Raji (cell line): ENCODE results near the gene PCDHB7.
"Not testable (repeated sequence)": the region's sequence is repeated elsewhere in the genome, so short reads cannot be mapped to it uniquely, and the experiment has no call there.

ENCODE experiments used
- POLR2A ChIP-seq: IDR thresholded peaks from 2 replicates; pipeline ENCODE4 v1.6.1; 2011; ENCODE audit warnings: low read depth, low read length, control low read depth; ENCODE audit not compliant: insufficient read depth

Gene PCDHB7

GRCh38 chr5:141192110-141192725 lies 19.8 kb downstream of the PCDHB7 start, which contains the start of gene PCDHB10:
PCDHB10 (plus strand) TSS chr5:141192353; CDS start chr5:141192553, 200 bp downstream.
- TF ChIP-seq POLR2A: no peak

DNA sequence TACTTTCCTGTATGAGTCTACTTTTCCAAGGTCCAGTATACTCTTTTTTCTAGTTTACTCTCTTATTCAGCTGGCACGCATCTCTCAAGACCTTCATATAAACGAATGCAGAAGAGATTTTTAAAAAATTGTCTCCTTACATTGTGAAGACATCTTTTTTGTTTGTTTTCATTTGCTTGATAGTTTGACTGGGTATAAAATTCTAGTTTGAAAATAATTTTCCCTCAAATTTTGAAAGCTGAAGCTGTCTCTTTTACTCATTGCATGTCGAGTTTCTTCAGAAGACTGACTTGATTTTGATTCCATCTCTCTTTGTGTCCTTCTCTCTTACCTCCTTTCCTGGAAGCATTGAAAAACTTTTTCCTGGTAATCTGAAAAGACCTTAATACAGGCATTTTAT lies 23.9 kb downstream of the PCDHB7 start:
- TF ChIP-seq POLR2A: no peak

DNA sequence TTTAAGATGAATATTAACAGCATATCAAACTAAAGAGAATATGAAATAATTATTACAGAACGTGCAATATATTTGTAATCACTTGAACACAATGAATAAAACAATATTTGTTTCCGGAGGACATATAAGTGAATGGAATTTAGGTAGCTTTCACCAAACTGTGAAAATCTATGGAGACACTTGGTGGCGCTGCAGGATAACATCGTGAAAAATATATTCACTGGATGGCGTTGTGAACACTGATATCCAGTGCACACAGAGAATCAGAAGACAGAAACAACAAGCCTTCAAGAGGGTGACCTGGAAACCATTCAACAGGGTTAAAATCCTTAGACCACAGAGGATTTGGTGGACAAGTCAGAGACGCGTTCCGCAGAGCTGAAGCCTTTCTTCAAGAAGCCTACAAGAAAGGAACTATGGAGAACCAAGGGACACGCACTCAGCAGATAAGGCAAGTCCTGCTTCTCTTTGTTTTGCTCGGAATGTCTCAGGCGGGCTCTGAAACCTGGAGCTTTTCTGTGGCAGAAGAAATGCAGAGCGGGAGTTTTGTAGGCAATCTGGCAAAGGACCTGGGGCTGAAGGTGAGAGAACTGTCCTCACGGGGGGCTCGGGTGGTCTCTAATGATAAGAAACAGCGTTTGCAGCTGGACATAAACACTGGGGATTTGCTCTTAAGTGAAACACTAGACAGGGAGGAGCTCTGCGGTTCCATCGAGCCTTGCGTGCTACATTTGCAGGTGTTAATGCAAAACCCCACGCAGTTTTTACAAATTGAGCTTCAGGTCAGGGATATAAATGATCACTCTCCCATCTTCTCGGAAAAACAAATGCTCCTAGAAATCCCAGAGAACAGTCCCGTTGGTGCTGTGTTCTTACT lies 27.2 kb downstream of the PCDHB7 start, which contains the start of gene PCDHB11:
Gene PCDHB11, plus strand, starts transcription at position 269 of the 877 bp plus-strand sequence. Its CDS starts 148 bp downstream, at position 417.
- TF ChIP-seq POLR2A: no peak

GRCh38 chr5:141208478-141208877 lies 36.0 kb downstream of the PCDHB7 start, which contains the start of gene PCDHB12:
PCDHB12 (plus strand) TSS chr5:141208719; CDS start chr5:141208908, 189 bp downstream.
- no peak for TF ChIP-seq POLR2A

- TF ChIP-seq POLR2A: not testable (repeated sequence)
These were observed 41.4 kb downstream of the PCDHB7 start, which contains the start of gene PCDHB13 for GRCh38 chr5:141213656-141214339. PCDHB13 (plus strand) TSS chr5:141213919; CDS start chr5:141214124, 205 bp downstream.

GRCh38 chr5:141223112-141223783 lies 50.8 kb downstream of the PCDHB7 start, which contains the start of gene PCDHB14:
PCDHB14 (plus strand) TSS chr5:141223343; CDS start chr5:141223506, 163 bp downstream.
- TF ChIP-seq POLR2A: no peak
